Motor neuron (in vitro differentiated cells): ENCODE measurements around the gene CDH4. TPM values are rescaled to one million over a fixed set of nuclear protein-coding genes. Genes with fewer than 3 reads are reported as not detected.

Experiments used
- ATAC-seq, 8 experiments: fragments of 200-7000 bp; cut with Tn5 transposase; replicated peaks in 6 of 8; 2 replicates each; pipeline ENCODE4 v1.8.0; 2021; ENCODE audit warnings: mild to moderate bottlenecking in 8 of 8, moderate library complexity in 8 of 8
- H3K27ac ChIP-seq, 2 donors: fragments of 250-450 bp; sonication (Bioruptor Pico); 2 replicates each; pipeline ENCODE4 v1.9.0; 2021; ENCODE audit warnings: antibody characterized with exemption in 2 of 2, mild to moderate bottlenecking in 2 of 2, moderate library complexity in 1 of 2
- H3K4me1 ChIP-seq, 2 donors: fragments of 250-450 bp; sonication (Bioruptor Pico); replicated peaks in 1 of 2; 2 replicates each; pipeline ENCODE4 v1.6.1; 2021; ENCODE audit warnings: antibody characterized with exemption in 2 of 2, mild to moderate bottlenecking in 2 of 2, moderate library complexity in 1 of 2
- H3K4me3 ChIP-seq, 5 donors: fragments of 250-450 bp; sonication (Bioruptor Pico); 2 replicates each; pipeline ENCODE4 v1.9.0; 2021; ENCODE audit warnings: antibody characterized with exemption in 5 of 5, mild to moderate bottlenecking in 5 of 5, moderate library complexity in 4 of 5
- WGBS, 10 experiments: fragments of 450-650 bp; shearing (Covaris generic); methylation state at CpG; one replicate each; pipeline ENCODE4 v1.0.0; 2022; 5-methylcytosine and 5-hydroxymethylcytosine counted together
- in situ Hi-C, 9 experiments: fragments of 400-800 bp; cut with MboI; loops; one replicate each; pipeline ENCODE4 v1.15.0; 2021; ENCODE audit warnings: low sequenced_read_pairs in 9 of 9, low pct_unique_long_range_greater_than_20kb in 2 of 9; ENCODE audit not compliant: unreplicated experiment in 9 of 9
- total RNA-seq, 8 experiments: library from RNA; unstranded; fragments of 300-600 nt; gene quantifications; 2 replicates each; pipeline versions ENCODE4 v1.2.3 to v1.2.4, GENCODE V29; 2022

The CDH4 gene
- total RNA-seq, 8 experiments from 2014 or later: 2.4 to 41.6 (median 12.9) TPM

DNA sequence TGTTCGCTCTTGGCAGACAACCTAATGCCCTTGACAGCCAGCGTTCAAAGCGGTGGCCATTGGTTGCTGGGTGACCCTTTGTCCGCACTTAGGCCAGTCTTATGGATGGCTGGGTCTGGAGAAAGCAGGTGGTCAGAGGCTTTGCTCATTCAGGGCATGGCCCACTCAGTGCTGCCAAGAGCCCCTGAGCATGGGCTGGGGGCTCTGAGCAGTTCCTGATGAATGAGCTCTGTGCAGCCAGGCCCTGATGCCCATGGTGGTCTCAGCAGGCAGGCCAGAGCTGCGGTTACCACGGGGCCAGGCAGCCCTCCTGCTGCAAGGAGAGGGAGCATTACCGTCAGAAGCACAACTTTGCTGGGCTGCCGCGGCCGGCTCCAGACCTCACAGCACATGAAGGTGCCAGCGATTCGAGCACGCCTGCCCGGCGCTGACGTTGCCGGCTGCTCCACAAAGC is 36.3 kb downstream of the CDH4 start:
- ATAC-seq: peak in 2 of 8 experiments; percentile 22 to 58
- Histone ChIP-seq H3K4me1 (peaks cover 8 to 12% of the 10 kb centered on the region in 2 donors), H3K4me3 (no peak overlapping the region), H3K27ac (no peak overlapping the region)
- in situ Hi-C loops: no loop called here
- WGBS, 10 experiments: 59 to 100% (median 80%) methylated on average over 1 to 14 of the region's 17 CpGs; no CpG with 5 or more reads in 1 of the 10 experiments

DNA sequence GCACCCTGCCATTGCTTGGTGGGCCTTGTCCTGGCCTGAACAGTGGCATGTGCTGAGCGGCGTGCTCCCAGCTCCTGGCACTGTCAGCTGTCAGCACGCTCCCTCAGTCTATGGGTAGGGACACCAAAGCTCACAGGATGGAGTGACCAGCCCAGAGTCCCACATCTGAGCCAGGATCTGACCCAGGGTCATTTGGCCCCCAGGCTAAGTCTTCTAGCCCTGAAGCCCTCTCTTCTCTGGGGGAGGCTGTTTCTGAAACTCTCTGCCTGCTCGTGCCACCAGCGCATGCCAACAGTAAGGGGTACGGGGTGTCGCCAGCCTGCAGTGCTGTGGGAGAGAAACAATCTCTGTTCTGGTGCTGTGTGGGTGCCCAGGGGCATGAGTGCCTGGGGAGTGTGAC is 37.1 kb downstream of the CDH4 start:
- 50% methylated on average over 2 of the region's 7 CpGs; no CpG with 5 or more reads in 9 of the 10 experiments for WGBS, 10 experiments
- no peak for ATAC-seq
- in situ Hi-C loops: no loop called here
- Histone ChIP-seq H3K4me3 (no peak overlapping the region), H3K27ac (no peak overlapping the region), H3K4me1 (peaks cover 8 to 12% of the 10 kb centered on the region in 2 donors)

DNA sequence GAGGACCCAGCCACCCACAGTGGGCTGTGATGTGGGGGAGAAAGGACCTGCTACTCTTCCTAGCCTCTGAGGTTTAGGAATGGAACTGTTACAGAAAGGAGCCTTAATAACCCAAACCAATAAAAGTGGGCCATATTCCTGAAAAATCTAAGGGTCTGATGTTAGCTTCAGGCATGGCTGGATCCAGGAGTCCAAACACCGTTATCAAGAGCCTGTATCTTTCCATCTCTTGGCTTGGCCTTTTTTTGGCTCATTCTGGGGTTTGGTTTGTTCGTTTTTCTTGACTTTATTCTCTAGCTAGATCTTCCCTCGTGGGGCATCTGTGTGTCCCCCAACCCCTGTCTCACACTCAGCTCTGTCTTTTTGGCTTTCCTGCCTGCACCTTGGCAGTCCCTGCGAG is 38.7 kb downstream of the CDH4 start:
- Histone ChIP-seq H3K4me1 (peaks cover 14 to 15% of the 10 kb centered on the region in 2 donors), H3K27ac (no peak overlapping the region), H3K4me3 (no peak overlapping the region)
- WGBS, 10 experiments: 17 to 100% (median 46%) methylated on average over 2 to 4 of the region's 4 CpGs; no CpG with 5 or more reads in 3 of the 10 experiments
- in situ Hi-C loops: no loop called here
- ATAC-seq: no peak

DNA sequence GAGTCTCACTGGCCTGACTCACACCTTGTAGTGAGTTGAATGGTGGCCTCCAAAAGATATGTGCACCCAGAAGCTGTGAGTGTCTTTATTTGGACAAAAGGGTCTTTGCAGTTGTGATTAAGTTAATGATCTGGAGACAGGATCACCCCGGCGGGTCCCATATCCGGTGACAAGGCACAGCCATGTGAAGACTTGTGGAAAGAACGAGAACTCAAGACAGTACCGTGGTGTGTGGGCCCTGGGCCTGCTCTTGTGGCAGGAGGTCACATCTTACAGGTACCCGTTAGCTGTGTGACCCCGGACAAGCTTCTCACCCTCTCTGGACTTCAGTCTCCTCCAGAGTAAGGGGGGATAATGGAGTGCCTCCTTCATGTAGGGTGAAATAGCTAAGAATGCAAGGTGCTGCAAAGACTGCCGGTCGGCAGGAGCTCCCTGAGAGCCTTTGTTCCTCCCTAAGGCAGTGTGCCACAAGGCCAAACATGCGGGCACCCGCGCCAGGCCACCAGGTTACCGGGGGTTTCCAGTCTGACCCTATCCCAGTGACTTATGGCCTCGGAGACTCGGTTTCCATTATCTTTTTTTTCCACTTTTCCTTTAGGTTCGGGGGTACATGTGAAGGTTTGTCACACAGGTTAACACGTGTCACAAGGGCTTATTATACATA is 39.2 kb downstream of the CDH4 start:
- ATAC-seq: no peak
- in situ Hi-C loops: no loop called here
- WGBS, 10 experiments: 38 to 100% (median 84%) methylated on average over 1 to 12 of the region's 17 CpGs; no CpG with 5 or more reads in 2 of the 10 experiments
- H3K4me3 ChIP-seq: no peak overlapping the region
- H3K27ac ChIP-seq: no peak overlapping the region
- peaks cover 16 to 19% of the 10 kb centered on the region in 2 donors for H3K4me1 ChIP-seq

DNA sequence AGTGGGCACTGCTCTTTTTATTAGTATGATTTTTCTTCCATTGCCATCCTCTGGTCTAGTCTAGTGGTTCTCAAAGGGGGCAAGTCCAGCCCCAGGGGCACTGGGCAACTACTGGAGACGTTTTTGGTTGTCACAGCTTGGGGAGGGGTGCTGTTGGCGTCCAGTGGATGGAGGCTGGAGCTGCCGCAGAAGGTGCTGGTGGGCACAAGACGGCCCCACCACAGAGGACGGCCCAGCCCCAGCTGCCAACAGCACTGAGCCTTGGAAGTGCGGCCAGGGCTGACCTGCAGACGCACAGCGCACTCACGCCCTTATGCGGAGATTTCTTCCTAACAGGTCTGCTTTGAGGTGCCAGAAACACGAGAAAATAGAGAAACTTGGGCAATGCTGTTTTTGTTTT is 40.3 kb downstream of the CDH4 start:
- no peak for ATAC-seq
- in situ Hi-C loops: no loop called here
- WGBS, 10 experiments: 0 to 100% (median 88%) methylated on average over 1 to 5 of the region's 11 CpGs; no CpG with 5 or more reads in 5 of the 10 experiments
- Histone ChIP-seq H3K4me1 (peaks cover 17 to 21% of the 10 kb centered on the region in 2 donors), H3K27ac (no peak overlapping the region), H3K4me3 (no peak overlapping the region)

DNA sequence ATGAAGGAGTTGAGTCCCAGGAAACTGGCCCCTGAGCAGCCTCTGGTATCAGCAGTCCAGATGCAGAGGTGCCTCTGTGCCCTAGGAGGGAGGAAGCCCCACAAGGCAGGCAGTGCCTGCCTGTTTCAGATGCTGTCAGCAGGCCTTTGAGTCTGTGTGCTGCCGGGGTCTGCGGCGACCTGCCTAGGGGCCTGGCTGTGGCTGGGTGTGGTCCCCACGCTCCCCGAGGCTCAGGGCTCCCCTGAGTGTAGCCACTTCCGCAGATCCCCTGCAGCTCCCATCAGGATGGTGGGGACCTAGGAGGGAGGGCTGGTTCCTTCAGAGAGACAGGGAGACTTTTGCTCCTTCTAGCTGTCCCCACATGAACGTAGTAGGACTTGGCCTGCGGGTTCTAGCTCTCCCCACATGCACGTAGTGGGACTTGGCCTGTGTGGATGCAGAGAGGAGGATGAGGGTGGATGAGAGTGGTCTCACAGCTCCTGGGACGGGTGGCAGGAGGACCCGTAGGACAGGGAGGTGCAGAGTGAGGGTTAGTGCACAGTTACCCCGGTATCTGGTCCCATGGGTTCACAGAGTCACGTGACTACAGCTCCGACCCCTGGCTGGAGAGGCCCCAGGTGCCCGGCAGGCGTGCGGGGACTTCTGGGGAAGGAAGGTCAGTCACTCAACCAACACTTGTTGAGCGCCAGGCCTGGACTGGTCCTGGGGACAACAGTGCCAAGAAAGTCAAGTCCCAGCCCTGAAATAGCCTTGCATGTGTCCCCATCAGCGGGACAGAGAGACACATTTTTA is 41.0 kb downstream of the CDH4 start:
- Histone ChIP-seq H3K4me1 (peaks cover 19 to 21% of the 10 kb centered on the region in 2 donors), H3K4me3 (no peak overlapping the region), H3K27ac (no peak overlapping the region)
- in situ Hi-C loops: no loop called here
- 23 to 100% (median 89%) methylated on average over 1 to 11 of the region's 19 CpGs; no CpG with 5 or more reads in 6 of the 10 experiments for WGBS, 10 experiments
- ATAC-seq: no peak

DNA sequence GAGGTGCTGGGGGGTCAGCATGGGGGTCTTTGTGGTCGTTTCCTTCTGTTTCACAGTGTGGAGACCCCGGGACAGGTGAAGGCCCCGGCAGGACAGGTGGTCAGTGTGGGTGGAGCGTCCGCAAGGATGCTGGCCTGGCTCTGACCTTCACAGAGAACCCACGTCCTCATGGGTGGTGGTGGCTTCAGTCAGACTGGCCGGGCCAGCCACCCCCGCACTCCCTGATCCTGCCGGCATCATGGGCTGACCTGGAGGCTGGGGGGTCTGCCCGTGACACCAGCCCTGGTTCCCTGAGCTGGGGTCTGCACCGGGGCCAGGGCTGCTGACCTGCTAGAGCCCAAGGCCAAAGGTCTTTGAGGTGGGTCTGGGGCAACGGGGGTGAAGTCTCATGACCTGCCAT is 41.9 kb downstream of the CDH4 start:
- Histone ChIP-seq H3K27ac (no peak overlapping the region), H3K4me1 (peaks cover 24 to 25% of the 10 kb centered on the region in 2 donors), H3K4me3 (no peak overlapping the region)
- WGBS, 10 experiments: 40 to 100% (median 97%) methylated on average over 1 to 3 of the region's 12 CpGs; no CpG with 5 or more reads in 4 of the 10 experiments
- ATAC-seq: no peak
- in situ Hi-C loops: no loop called here

DNA sequence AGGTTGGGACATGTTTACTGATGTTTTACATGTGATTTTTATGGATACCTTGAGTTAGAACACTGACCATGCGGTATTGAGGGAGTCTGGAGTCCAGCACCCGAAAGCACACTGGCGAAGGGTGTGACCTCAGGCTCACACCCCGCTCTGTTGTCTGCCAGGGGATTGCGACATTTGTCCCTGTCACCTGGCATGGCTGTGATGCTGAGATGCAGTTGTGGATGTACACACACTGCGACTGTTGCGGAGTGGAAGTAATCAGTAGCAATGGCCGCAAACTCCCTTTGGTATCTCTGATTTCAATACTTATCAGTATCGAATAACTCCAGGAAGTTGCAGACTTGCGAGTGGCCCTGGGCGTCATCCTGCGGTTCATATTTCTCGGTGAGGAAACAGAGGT is 43.2 kb downstream of the CDH4 start:
- H3K4me3 ChIP-seq: no peak overlapping the region
- ATAC-seq: no peak
- in situ Hi-C loops: no loop called here
- WGBS, 10 experiments: 50 to 97% (median 93%) methylated on average over 6 to 10 of the region's 13 CpGs; no CpG with 5 or more reads in 4 of the 10 experiments
- H3K4me1 ChIP-seq: peaks cover 37 to 38% of the 10 kb centered on the region in 2 donors
- no peak overlapping the region for H3K27ac ChIP-seq

DNA sequence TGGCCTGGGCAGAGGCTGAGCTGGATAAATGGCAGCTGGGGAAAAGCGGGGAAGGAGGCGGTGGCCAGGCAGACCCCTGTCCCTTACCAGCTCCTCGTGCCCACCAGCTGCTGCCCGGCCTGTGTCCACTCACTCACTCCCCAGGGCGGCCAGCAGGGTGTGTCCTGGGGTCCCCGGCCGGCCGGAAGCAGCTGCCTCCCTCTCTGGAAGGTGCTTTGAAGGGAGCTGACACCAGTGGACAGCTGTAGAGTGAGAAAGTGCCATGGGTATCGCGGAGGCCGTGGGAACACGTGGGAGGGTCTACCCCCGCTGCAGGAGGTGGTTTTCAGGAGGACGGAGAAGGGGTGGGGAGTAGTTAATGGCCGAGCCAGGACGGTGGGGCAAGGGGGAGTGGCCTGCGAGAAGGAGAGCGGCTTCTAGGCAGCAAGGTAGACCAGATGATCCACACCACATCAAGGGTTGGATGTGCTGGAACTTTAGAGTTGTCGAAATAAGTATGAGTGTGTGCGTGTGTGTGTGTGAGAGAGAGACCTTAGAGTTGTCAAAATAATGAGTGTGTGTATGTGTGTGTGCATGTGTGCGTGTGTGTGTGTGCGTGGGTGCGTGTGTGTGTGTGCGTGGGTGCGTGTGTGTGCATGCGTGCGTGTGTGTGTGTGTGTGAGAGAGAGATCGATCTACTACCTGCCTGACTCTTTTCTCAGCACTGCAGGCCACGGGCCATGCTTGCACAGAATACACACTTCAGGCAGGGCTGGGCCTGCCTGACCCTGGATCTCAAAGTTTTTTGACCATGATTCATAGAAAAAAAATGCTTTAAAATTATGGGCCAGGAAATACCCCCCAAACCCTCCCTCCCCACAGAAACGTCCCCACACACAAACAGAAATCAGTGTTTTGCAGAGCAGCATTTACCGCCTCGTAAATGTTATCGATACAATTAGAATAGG is 43.9 kb downstream of the CDH4 start:
- Histone ChIP-seq H3K4me1 (peaks cover 40 to 44% of the 10 kb centered on the region in 2 donors), H3K4me3 (no peak overlapping the region), H3K27ac (no peak overlapping the region)
- in situ Hi-C loops: no loop called here
- ATAC-seq: peak in 4 of 8 experiments; percentile 15 to 39 (median 20)
- WGBS, 10 experiments: 27 to 100% (median 80%) methylated on average over 1 to 13 of the region's 33 CpGs; no CpG with 5 or more reads in 1 of the 10 experiments

DNA sequence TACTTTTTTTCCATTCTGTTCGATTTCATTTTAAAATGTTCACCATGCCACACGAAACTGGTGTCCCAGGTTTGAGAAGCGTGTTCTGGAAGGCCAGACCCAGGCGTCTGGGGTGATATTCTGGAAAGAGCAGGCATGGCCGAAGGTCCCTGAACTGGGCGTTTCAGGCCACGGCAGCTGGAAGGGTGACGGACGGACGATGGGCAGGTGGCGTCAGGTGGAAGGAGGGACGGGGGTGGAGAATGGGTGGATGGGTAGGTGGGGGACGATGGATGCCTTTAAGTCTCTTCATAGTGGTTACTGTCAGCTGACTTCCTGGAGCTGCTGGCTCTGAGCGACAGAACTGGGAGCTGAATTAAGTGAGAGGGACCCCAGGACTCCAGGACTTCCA is 44.6 kb downstream of the CDH4 start:
- 0 to 100% (median 100%) methylated on average over 1 to 2 of the region's 14 CpGs; no CpG with 5 or more reads in 6 of the 10 experiments for WGBS, 10 experiments
- Histone ChIP-seq H3K4me3 (no peak overlapping the region), H3K27ac (no peak overlapping the region), H3K4me1 (peaks cover 47 to 49% of the 10 kb centered on the region in 2 donors)
- in situ Hi-C loops: no loop called here
- no peak for ATAC-seq

DNA sequence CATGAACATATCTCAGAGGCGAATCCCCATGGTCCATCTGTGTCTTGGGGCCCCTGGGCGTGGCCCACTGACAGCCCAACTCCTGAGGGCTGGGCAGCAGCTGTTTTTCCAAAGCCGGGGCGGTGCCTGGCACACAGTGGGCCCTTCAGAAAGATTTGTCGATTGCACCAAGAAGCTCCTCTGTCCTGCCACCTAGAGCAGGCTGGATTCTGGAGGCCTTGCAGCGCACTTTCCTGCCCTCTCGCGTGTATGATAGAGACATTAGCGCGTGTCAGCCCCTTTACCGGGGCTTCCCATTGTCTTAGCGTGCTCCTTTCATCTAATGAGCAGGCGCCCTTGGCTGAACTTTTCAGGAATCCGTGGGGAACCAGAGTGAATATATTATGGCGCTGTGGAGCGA is 45.4 kb downstream of the CDH4 start:
- Histone ChIP-seq H3K27ac (no peak overlapping the region), H3K4me1 (peaks cover 56 to 58% of the 10 kb centered on the region in 2 donors), H3K4me3 (no peak overlapping the region)
- in situ Hi-C loops: no loop called here
- no peak for ATAC-seq
- WGBS, 10 experiments: 67 to 100% (median 86%) methylated on average over 1 to 11 of the region's 16 CpGs; no CpG with 5 or more reads in 3 of the 10 experiments

DNA sequence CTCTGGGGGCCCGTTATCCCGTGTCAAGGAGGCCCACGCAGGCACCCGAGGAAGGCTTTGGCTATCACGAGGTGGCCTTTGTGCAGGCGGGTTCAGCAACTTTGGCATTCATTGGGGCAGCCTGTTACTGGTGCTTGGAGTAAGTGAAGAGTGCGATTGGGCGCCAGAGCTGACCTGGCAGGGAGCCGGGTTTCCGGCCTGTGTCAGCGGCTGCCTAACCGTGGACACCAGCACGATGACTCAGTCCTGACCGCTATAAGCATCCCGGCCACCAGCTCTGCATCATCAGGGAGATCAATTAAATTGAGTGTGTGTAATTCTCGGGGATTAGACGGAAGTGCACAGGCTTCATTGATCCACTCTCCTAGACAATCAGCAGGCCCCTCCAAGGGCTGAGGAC is 45.9 kb downstream of the CDH4 start:
- 27 to 100% (median 84%) methylated on average over 1 to 13 of the region's 17 CpGs; no CpG with 5 or more reads in 3 of the 10 experiments for WGBS, 10 experiments

More for the DNA sequence above, 45.9 kb downstream of the CDH4 start:
- peak in 5 of 8 experiments; percentile 64 to 86 (median 80) for ATAC-seq
- Histone ChIP-seq H3K27ac (peak overlapping the region in 1 of 2 donors; percentile 60), H3K4me1 (peaks cover 58 to 60% of the 10 kb centered on the region in 2 donors), H3K4me3 (no peak overlapping the region)
- in situ Hi-C loops: no loop called here
